GM18517 (cell line): ENCODE results near the gene PRRC2B.
"Not testable (repeated sequence)": the region's sequence is repeated elsewhere in the genome, so short reads cannot be mapped to it uniquely, and the experiment has no call there.

Experiments used
- ATAC-seq: cut with Tn5 transposase; IDR thresholded peaks from one replicate; pipeline ENCODE4 v1.9.1; 2021; ENCODE audit warnings: mild to moderate bottlenecking, moderate library complexity; ENCODE audit not compliant: unreplicated experiment

The PRRC2B gene

DNA sequence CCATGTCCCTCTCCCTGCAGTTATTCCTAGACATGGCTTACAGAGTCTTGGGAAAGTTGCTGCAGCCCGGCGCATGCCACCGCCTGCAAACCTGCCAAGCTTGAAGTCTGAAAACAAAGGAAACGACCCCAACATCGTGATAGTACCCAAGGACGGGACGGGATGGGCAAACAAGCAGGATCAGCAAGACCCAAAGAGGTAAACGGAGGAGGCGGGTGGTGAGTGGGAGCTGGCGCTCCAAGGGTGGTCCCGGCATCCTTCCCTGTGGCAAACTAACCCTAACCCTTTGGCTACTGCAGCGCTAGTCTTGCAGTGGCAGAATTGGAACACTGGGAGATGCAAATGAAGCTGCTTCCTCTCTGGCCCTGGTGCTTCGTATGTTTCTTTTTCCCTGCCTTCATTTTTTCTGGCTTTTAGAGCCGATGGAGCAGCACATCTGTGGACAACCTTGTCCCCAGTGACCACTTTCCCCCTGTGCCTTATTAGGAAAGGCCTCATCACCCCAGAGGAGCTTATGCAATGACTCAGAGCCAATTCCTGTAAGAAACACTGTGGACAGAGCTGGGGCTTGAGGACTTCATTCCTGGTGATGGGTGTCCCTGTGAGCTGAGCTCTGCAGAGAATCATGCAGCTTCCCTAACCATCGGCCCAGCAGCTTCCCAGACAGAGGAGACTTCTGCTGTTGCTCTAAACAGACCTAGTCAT, 38.9 kb downstream of the PRRC2B start:
- no peak for ATAC-seq

- no peak for ATAC-seq
These were observed 39.5 kb downstream of the PRRC2B start for GRCh38 chr9:131433302-131433854.

- no peak for ATAC-seq
These were observed 40.8 kb downstream of the PRRC2B start for GRCh38 chr9:131434673-131435072.

DNA sequence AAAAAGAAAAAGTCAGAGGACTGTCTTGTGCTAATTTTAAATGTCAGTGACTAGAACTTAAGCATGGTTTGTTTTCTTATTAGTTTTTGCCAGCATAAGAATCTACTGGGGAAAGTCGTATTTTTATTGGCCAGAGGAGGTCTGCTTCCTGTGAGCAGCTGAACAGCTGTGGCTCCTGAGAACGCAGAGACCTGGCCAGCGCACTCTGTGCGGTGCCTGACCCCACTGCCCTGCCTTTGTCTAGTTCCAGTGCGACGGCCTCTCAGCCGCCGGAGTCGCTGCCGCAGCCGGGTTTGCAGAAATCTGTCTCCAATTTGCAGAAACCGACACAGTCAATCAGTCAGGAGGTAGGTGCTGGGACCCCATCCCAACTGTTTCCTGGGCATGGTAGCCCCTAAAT, 42.5 kb downstream of the PRRC2B start:
- no peak for ATAC-seq

DNA sequence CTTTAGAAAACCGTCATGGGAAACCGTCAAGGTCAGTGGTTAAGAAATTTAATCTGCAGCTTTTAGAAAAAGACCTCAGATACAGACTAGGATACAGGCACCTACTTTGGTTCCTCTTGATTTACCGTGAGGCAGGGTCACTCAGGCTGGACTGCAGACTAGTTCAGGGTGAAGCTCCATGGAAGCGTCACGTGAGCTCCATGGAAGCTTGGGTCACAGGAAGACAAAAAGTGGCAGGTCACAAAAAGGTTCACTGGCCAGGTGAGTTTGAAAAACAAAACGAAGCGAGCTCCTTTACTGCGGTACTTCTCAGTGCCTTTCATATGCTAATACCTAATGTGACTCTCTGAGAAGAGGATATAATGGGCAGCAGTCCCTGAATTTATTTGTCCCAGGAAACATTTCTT, 43.0 kb downstream of the PRRC2B start:
- ATAC-seq = no peak

DNA sequence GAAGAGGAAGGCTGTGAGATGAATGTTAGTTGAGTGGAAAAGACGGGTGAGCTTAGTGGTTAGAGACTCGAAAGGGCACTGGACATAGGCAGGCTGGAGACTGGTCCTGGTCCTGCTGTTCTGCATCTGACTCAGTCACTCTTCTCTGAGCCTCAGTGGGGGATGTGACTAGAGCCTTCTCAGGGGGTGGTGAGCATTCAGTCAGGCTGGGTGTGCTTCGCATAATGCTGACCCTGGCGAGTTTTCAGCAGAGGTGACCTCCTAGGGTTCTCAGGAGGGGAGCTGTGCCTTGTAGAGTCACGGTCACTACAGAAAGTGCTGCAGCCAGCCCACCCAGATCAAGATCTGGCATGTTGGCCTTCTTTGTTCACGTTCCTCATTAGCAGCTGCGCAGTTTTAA, 44.3 kb downstream of the PRRC2B start:
- ATAC-seq = no peak

DNA sequence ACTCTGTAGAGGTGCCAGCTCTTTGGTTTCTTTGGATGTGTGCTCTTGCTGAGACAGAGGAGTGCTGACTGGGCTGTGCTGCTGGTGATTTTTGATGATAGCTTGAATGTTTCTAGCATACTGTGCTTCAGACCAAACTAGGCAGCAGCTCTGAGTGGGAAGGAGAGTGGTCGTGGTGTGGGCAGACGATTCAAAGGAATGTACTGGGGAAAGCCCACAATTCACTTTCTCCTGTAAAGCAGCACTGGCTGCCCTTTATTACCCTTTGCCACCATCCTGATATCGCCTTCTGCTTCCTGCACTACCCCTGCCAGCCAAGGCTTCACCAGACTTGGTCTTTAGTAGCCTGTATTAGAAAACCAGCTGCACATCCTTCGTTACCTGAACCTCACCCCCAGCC, 45.3 kb downstream of the PRRC2B start:
- no peak for ATAC-seq

DNA sequence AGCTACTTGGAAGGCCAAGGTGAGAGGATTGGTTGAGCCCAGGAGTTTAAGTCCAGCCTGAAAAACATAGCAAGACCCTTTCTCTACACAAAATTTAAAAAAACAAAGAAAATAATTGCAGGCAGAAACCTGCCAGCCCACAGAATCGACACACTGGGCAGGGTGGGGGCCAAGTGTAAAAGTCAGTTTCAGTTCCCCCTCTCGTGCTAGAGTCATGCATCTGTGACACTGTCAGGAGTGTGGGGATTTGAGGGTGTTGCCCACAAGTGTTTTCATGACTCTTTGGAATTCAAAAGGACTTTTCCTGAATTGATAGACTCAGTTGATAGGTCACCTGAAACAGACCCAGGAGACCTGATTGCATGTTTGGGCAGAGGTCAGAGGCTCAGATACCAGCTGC, 47.6 kb downstream of the PRRC2B start:
- ATAC-seq = no peak

GRCh38 chr9:131442351-131442750, 48.5 kb downstream of the PRRC2B start:
- ATAC-seq = no peak

GRCh38 chr9:131443648-131444047, 49.8 kb downstream of the PRRC2B start:
- ATAC-seq = no peak

DNA sequence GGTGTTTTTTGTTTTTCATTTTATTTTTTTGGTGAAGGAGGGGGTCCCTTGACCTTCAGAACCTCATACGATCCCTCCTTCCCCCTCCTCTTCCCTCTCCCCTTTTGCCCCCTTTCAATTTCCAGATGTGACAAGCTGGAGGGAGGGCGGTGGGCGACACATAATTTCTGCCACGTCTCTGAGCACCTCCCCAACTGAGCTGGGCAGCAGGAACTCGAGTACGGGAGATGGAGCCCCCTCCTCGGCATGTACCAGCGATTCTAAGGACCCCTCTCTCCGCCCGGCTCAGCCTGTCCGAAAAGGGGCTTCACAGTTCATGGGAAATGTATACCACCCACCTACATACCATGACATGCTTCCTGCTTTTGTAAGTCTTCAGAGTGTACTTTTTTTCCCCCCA, 52.4 kb downstream of the PRRC2B start:
- ATAC-seq = no peak

DNA sequence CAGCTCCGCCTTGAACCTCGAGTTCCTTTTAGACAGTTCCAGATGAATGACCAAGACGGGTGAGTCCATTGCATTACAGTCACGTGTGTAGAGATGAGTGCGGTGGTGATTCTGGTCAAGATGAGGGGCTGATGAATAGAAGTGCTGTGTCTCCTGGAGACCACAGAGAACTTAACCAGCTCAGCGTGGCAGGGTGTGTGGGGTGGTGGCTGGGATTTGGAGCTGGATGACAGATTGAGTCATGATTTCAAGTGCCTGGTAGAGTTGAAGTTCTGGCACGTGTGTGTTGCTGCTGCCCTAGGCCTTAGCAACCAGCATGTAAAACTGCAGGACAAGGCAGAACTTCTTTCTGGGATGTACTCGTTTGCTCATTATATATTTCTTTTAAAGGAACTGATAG, 53.3 kb downstream of the PRRC2B start:
- no peak for ATAC-seq

DNA sequence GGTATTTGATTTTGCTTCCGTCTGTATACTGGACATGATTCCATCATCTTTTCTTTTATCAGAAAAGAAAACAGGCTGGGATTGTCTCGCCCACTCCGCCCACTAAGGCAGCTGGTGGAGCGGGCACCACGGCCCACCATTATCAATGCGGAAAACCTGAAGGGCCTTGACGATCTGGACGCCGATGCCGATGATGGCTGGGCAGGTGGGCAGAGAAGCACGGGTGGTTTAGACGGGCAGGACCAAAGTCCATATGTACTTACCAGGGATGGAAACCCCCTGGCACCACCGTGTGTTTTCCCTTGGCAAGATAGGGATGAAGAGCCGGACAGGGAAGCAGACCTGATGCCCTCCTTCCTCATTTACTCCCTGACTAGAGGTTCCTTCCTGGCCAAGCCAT, 53.7 kb downstream of the PRRC2B start:
- ATAC-seq = no peak

GRCh38 chr9:131448818-131449217, 54.9 kb downstream of the PRRC2B start:
- ATAC-seq = no peak

- no peak for ATAC-seq
These were observed 55.4 kb downstream of the PRRC2B start for GRCh38 chr9:131449276-131449675.

DNA sequence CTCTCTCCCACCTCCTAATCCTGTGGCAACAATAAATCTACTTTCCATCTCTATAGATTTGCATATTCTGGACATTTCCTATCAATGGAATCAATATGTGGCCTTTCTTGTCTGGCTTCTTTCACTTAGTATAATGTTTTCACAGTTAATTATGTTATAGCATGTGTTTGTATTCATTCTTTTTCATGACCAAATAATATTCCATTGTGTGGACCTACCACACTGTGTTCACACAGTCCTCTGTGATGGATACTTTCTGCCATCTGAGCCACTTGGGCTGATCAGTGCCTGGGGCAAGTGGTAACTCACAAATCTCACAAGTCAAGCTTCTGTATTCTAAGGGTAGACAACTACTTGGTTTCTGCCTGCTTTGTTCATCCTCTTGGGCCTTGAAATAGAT, 60.1 kb downstream of the PRRC2B start:
- ATAC-seq = no peak

DNA sequence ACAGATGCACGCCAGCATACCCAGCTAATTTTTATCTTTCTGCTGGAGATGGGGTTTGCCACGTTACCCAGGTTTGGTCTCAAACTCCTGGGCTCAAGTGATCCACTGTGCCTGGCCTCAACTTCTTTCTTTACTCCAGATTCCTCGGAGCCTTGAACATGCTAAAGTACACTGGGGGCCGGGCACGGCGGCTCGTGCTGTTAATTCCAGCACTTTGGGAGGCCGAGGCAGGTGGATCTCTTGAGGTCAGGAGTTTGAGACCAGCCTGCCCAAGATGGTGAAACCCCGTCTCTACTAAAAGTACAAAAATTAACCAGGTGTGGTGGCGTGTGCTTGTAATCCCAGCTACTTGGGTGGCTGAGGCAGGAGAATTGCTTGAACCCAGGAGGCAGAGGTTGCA, 61.8 kb downstream of the PRRC2B start:
- ATAC-seq = not testable (repeated sequence)

GRCh38 chr9:131457746-131458145, 63.9 kb downstream of the PRRC2B start:
- ATAC-seq = no peak

DNA sequence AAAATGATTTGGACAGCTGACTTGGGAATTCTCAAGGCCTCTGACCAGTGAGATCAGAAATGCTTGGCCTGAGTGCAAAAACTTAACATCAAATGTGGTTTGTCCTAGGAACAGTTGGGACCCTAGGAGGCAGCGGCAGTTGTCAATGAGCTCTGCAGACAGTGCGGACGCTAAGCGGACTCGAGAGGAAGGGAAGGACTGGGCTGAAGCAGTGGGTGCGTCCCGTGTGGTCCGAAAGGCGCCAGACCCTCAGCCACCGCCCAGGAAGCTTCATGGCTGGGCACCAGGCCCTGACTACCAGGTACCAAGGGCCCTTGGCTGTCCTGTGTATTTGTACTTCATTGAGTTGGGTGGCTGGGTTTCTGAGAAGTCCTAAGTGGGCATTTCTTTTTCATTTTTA, 65.2 kb downstream of the PRRC2B start:
- ATAC-seq = no peak

- no peak for ATAC-seq
These were observed 67.3 kb downstream of the PRRC2B start for GRCh38 chr9:131461166-131461565.

- ATAC-seq = no peak
These were observed 70.6 kb downstream of the PRRC2B start for GRCh38 chr9:131464354-131465000.

GRCh38 chr9:131465401-131465800, 71.5 kb downstream of the PRRC2B start:
- no peak for ATAC-seq
